GM21825 (cell line): ENCODE data around the gene MLC1.

Experiments
- ATAC-seq: cut with Tn5 transposase; IDR thresholded peaks from one replicate; pipeline ENCODE4 v1.9.1; 2021; ENCODE audit warnings: mild to moderate bottlenecking, moderate library complexity; ENCODE audit not compliant: unreplicated experiment

The MLC1 gene

DNA sequence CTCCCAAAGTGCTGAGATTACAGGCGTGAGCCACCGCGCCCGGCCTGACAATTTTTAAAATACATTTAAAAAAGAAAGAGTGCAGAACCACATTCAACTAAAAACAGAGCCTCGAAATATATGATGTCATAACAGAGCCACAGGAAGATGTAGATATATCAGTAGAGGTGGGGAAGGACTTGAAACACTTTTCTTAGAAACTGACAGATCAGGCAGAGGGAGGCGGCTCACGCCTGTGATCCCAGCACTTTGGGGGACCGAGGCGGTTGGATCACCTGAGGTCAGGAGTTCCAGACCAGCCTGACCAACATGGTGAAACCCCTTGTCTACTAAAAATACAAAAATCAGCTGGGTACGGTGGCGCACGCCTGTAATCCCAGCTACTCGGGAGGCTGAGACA is 7.0 kb downstream of the MLC1 start:
- no peak for ATAC-seq

DNA sequence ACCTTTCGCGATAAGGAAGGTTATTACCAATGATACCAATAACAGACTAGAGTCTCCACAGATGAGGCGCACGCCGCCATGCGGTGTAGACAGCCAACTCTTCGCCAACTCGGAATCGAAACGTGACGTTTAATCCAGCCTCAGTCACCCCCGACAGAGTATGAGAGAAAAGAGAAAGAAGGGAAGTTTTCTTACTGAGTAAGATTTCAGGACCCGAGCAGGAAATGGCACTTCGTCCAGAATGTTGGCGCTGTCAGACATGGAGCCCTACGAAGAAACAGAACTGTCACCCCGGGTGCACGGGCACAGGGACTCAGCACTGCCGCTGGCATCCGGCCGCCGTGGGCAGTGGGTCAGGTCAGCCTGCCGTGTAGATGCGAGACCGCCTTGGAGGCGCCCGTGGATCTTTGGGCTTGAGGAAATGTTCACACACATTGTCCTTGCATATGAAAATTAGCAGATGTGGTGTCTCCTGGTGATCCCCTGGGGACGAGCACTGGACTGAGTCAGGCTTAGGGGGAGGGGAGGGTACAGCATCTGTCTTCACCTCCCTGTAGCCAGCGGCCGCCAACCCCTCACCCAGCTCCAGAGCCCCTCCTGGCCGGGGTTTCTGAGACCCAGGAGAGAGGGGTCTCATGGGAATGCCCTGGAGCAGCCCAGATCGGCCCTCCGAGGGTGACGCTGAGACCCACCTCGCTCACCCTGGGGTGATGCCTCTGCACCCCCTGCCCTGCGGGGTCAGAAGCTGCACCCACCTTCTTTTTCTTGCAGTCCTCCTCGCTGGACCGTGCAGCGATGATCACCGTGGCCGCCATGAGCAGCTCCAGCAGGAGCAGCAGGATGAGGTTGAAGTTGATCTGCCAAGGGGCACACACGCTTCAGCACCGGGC is 8.3 kb downstream of the MLC1 start:
- ATAC-seq: no peak

DNA sequence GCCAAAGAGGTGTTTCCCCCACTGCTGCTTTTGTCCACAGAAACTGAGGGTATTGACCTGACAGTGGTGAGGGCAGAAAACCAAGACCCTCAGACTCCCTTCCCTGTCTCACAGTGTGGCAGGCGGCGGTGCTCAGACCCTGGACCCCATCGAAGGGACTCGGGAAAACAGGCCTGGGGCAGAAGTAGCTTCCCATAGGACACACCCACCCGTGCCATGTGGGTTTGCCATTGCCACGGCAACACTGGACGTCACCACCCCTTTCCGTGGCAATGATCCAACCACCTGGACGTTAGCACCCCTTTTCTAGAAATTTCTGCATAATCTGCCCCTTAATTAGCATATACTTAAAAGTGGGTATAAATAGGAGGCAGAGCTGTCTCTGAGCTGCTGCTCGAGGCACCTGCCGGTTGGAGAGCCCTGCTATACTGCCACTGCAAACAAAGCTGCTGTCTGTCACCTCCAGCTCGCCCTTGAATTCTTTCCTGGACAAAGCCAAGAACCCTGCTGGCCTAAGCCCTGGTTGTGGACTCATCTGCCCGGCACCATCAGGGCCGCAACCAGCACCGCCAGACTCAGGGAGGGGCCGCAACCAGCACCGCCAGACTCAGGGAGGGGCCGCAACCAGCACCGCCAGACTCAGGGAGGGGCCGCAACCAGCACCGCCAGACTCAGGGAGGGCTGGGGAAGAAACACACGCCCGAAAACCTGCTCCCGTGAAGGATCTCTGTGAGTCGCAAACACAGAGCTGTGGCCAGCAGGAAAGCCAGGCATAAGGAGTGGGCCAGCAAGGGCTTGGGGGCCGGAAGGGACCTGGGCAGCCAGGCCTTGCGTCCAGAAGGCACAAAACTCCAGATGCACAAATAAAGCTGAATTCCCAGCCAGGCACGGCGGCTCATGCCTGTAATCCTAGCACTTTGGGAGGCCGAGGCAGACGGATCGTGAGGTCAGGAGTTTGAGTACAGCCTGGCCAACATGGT is 10.4 kb downstream of the MLC1 start:
- no peak for ATAC-seq

DNA sequence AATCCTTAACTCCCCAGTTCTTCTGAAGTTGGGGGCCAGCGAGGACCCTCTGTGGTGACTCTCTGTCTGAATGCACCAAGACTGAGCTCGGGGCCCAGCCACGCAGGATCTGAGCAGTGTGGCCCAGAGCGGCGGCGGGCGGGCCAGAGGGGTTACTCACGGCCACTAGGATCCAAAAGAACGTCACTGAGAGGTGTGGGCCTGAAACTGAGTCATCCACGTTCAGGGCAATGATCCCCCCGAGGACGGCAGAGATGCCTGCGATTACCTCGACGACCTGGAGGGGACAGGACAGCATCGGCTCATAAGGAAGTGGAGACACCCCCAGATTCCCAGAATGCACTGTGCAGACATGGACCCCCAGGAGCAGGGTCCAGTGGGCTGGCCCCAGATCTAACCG is 11.2 kb downstream of the MLC1 start:
- no peak for ATAC-seq

DNA sequence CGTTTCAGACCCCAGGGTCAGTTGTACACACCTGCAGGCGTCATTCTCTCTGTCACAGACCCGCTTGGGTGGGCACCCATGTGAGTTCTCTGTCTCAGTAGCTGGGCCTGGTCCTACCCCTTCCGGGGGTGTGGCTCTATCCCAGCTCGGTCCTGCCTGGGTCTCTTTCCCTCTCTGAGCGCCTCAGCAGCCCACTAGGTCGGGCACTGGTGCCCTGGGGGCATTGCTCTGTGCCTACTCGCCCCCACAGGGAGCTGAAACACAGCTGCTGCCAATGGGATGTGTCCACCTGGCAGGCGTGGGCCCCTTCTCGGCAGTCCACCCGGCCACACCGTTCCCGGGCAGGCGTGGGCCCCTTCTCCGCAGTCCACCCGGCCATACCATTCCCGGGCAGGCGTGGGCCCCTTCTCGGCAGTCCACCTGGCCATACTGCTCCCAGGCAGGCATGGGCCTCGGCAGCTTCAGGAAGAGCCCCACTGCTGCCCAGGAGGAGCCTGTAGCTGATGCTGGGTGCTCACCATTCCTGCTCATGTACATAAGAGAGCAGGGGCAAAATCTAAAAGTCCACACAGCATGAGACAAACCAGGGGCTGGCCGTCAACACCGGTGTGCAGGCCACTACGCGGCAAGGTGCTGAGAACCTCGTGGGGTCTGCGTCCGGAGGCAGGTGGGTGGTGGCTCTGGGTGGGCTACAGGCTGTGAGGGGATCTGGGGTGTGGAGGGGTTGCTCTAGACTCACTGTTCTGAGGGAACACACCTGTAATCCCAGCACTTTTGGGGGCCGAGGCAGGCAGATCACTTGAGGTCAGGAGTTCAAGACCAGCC is 12.3 kb downstream of the MLC1 start:
- ATAC-seq: no peak

DNA sequence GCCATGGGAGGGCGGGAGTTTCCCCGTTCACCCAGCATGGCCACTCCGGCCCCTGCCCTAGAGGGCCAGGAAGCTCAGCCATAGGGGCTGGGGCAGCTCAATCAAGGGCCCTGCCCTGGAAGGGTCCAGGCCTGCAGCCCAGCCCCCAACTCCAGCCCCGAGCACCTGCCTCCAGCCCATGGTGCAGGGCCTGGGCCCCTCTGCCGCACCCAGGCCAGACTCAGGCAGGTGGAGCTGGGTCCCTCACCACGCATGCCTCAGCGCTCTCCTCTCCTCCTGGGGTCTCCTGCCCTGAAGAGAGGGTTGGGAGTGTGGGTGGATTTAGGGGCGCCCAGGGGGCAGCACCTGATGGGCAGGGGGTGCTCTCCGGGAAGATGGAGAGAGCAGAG is 13.1 kb downstream of the MLC1 start:
- no peak for ATAC-seq

DNA sequence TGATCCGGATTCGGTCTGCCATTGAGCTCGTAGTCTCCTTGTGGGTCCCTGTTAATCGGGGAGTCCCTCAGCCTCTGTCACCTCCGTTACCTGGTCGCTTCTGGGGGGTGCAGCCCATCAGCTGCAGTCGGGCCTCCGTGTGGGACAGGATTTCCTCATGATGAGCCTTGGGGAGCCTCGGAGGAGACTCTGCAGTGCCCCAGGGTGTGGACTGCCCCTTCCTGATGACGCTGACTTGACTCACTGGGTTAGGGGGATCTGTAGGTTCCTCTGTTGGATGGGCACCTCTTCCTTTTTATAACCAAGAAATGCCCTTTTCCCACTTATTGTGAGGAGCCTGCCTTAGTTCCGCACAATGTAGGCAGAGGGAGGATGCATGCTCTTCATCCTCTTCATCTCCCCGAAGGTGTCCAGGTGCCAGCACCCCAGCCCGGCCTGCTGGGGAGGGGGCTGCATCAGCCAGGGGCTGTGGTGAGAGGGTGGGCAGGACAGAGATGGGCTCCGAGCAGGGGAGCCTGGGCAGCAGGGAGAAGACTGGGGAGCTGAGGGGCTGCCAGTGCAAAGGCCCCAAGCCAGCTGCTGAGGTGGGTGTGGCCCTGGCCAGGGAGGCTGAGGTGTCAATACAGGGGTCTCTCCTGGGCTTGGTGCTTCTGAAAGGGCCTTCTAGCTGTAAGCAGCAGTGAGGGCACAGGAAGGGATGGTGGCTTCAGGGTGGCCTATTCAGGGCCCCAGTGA is 13.6 kb downstream of the MLC1 start:
- no peak for ATAC-seq

DNA sequence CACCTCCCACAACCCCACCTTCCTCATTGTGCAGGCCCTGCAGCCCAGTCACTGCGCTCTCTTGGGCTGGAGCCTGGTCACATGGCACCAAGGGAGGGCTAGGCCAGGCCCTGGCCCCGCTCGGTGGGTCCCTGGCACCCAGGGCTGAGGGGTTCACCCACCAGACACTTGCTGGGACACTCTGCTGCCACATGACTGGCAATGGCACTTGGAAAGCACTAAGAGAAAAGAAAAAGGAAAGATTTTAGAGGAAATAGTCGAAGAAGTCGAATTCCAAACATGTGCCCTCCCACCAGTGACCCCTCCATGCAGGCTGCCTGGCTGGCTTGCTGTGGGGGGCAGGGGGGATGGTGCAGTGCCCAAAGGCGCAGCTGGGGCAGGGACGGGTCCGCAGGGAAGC is 14.9 kb downstream of the MLC1 start:
- ATAC-seq: no peak

DNA sequence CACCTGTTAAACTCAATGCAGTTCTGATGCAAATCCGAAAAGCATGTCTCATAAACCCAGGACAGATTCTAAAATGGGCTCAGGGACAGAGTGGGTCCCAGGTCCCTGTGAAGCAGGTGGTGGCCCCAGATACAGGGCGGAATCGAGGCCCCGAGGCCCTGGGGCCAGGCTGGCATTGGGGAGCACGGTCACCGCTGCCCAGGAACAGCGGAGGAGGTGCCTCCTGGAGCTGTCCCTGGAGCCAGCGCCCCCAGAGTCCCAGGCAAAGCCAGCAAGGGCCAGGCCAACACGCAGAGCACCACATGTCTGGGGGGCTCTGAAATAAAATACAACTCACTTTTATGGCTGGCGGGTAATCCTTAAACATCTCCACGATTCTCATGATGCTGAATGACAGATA is 17.1 kb downstream of the MLC1 start:
- ATAC-seq: no peak

DNA sequence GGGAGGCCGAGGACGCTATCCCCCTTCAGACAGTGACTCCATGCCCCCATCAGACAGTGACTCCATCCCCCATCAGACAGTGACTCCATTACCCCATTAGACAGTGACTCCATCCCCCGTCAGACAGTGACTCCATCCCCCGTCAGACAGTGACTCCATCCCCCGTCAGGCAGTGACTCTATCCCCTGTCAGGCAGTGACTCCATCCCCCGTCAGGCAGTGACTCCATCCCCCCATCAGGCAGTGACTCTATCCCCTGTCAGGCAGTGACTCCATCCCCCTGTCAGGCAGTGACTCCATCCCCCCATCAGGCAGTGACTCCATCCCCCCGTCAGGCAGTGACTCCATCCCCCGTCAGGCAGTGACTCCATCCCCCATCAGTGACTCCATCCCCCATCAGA is 18.0 kb downstream of the MLC1 start:
- ATAC-seq: no peak

DNA sequence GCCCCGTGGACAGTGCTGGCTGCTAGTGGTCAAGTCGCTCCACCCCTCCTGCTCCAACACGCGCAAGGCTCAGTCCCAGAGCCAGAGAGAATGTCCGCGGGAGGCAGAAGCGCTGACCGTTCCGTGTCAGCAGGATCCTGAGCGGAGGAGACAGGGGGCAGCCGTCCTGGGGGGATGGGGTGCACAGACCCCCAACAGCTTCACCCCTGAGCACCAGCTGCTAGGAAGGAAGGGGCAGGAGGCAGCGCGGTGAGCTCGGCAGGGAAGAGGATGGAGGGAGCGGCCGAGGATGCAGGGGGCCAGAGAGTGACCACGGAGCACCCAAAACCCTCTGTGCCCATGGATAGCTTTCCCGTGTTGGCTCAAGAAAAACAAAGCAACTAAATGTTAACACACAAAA is 20.8 kb downstream of the MLC1 start:
- ATAC-seq: no peak

DNA sequence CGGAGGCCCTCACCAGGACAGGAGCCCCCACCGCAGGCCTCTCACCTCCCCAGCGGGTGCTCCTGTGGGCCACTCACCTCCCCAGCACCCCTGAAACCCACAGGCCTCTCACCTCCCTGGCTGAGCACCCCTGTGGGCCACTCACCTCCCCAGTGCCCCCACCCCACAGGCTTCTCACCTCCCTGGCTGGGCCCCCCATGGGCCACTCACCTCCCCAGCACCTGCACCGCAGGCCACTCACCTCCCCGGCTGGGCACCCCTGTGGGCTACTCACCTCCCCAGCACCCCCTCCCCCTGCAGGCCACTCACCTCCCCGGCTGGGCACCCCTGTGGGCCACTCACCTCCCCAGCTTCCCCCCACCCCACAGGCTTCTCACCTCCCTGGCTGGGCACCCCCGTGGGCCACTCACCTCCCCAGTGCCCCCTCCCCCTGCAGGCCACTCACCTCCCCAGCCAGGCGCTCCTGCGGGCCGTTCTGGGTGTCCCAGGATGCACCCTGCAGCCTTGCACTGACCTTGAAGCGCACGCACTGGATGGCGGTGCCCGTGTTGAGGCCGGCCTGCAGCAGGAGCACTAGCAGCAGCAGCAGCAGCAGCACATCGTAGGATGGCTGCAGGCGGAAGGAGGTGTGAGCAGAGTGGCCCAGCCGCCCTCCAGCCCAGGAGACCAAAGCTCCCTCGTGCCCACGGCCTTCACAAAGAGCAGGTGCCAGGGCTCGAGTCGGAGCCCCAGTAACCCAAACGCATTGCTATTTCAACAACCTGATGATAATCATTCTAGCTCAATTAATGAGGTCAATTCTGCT is 21.4 kb downstream of the MLC1 start:
- ATAC-seq: no peak

DNA sequence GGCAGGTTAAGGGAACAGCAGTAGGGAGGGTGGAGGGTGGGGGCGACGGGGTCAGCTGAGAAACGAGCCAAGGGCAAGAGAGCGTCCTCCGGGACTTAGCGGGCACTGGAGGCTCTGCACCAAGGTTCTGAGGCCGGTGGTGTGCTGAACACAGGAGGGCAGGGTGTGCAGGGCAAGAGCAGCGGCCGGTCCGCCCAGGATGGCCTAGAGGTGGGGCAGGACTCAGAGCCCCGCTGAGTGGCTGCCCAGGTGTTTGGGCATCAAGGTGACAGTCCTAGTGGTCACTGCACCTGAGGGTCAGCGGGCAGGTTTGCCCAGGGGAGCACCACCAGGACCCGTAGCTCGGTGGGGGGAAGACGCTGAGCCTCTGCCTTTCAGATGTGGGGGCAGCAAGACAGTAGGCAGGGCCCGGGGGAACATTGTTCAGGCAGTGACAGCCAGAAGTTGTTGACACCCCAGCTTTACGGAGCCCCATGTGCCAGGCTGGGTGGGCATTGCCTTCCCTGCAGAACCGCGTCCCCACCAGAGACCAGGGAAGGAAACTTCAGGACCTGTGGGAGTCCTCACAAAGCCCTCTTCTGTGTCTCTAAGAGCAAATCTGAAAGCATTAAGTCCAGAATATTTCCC is 22.6 kb downstream of the MLC1 start:
- ATAC-seq: no peak

DNA sequence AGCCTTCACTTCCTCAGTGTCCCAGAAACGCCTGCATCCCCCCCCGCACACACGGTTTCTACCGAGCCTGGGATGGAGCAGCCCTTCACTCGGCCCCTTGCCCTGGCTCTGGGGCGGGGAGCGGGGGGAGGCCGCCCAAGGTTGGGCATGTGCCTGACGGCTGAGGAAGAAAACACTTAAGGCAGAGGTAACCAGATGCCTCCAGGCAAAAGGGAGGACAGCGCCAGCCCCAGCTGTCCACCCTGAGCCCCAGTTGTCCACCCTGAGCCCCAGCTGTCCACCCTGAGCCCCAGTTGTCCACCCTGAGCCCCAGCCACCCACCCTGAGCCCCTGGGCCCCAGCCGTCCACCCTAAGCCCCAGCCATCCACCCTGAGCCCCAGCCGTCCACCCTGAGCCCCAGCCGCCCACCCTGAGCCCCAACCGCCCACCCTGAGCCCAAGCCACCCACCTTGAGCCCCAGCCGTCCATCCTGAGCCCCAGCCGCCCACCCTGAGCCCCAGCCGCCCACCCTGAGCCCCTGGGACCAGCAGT is 23.3 kb downstream of the MLC1 start:
- ATAC-seq: no peak

DNA sequence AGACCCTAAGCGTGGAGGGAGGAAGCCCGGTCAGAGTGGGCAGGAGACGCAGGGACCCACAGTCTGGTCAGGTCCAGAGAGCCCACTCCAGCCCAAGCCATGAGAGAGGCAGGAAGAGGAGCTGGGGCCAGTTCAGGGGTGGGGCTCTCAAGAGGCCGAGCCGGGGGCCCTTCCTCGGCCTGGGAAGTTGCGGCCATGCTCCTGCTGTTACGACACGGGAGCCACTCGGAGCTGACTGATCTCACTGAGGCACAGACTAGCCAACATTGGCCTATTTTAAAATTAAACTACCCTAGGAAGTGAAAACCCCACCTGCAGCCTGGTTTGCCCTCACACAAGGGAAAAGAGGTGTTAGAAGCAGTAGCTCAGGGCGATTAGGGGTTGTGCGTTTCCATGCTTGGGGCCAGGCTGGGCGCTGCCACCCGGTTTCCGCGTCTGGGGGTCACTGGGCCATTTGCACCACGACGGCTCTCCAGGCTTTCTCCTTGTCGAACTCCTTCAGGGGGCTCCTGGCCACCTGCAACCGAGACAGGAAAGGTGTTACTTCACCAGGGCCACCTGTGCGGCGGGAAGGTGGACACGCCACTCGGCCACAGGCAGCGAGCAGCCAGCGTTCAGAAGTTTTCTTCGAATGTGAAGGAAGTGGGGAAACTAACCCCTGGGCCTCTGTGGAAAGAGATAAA is 23.9 kb downstream of the MLC1 start:
- ATAC-seq: no peak

DNA sequence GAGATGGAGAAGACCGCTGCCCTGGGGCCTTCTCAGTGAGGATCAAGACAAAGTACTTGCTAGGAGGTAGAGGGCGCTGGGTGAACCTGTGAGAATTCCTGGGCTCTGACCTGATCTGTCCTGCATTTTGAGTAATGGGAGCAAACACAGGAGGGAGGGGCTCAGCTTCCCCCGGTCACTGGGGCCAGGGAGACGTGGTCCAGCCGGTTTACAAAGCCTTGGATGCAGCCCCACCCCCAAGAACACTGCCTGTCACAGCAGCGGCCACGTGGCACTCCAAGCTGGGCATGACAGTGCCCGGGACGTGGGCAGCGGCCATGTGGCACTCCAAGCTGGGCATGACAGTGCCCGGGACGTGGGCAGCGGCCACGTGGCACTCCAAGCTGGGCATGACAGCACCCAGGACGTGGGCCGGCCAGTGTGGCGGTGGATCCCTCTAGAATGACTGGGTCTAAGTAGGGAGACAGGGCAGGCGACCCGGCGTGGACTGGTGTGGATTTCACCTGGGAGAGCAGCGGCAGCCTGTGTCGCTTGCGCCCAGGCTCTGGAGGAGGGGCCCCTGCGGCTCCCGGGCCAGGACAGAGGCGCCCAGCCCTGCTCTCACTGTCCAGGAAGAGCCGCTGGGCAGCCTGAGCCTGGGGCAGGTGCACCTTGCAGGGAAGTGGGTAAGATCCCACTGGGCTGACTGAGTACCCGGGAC is 24.6 kb downstream of the MLC1 start:
- no peak for ATAC-seq

DNA sequence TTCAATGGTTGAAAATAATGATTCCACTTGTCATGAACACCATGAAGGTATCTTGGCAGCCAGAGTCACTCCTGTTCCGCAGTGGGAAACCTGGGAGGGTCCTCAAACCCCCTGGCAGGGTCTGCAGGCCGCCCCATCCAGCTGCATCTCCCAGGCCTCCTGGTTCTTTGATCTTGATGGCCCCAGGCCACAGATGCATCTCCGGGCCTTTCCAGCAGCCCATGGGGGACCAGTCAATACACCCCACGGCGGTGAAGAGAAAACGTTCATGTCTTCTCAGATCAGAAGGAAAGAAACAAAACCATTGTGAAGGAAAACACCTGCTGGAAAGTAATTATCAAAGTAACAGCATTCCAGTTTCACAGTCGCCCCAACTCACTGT is 25.4 kb downstream of the MLC1 start:
- ATAC-seq: no peak
